Measurements from ENCODE around the gene LEMD1. TPM values are rescaled to one million over a fixed set of nuclear protein-coding genes. Genes with fewer than 3 reads are reported as not detected.

The LEMD1 gene
- total RNA-seq, 2 experiments from 2014 or later = not detected

DNA sequence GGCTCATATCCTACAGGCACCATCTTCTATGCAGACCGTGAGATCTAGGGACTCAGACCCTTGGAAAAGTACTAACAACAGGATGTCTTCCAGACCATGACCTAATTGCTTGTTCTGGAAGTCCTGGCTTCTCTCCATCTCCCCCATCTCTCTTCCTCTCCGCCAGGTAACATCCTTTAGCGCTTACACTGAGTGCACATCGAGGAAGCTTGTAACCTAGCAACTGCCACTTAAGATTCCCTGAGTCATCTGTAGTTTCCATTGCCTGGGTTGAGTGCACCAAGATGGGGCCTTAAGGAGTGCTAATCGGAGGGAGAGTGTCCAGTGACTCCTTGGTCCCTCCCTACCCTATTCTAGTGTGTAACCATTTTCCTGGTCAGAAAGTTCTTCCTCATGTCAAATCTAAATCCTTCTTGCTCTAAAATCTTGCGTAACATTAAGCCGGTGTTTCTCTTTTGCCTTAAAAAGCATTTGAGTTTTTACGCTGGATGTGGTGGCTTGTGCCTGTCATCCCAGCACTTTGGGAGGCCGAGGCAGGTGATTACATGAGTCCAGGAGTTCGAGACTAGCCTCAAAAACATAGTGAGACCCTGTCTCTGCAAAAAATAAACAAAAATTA lies 74.8 kb downstream of the LEMD1 start:
- Mint-ChIP-seq H3K36me3 (ENCODE audit: low read depth) (no peaks in the 10 kb centered on the region), H3K27me3 (peaks cover 55% of the 10 kb centered on the region), H3K4me3 (no peak overlapping the region), H3K4me1 (ENCODE audit: low read depth) (peaks cover 14% of the 10 kb centered on the region), H3K9me3 (no peaks in the 10 kb centered on the region), H3K27ac (no peak overlapping the region)
- H3K4me3 ChIP-seq (ENCODE audit: low read length) = no peak overlapping the region
- DNase-seq (no peak), ATAC-seq (ENCODE audit: poor library complexity) (no peak)
- CTCF ChIA-PET = interaction anchor here (0.7 to 2.5 kb wide), 2 partner anchors 74 to 177 kb away, joined by 3 to 6 read pairs; no protein-coding TSS in a partner anchor
- TF ChIP-seq, protein P1, sequence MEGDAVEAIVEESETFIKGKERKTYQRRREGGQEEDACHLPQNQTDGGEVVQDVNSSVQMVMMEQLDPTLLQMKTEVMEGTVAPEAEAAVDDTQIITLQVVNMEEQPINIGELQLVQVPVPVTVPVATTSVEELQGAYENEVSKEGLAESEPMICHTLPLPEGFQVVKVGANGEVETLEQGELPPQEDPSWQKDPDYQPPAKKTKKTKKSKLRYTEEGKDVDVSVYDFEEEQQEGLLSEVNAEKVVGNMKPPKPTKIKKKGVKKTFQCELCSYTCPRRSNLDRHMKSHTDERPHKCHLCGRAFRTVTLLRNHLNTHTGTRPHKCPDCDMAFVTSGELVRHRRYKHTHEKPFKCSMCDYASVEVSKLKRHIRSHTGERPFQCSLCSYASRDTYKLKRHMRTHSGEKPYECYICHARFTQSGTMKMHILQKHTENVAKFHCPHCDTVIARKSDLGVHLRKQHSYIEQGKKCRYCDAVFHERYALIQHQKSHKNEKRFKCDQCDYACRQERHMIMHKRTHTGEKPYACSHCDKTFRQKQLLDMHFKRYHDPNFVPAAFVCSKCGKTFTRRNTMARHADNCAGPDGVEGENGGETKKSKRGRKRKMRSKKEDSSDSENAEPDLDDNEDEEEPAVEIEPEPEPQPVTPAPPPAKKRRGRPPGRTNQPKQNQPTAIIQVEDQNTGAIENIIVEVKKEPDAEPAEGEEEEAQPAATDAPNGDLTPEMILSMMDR (IDR thresholded peaks at IDR 0.05) = no peak
- no peaks in the 10 kb centered on the region for H3K36me3 ChIP-seq (ENCODE audit: insufficient read depth, low read length)
- H3K9me3 ChIP-seq (ENCODE audit: control insufficient read depth in 1 of 2, insufficient read depth in 1 of 2, low read length in 2 of 2) = peaks cover 0 to 3% of the 10 kb centered on the region in 2 experiments
- peaks cover 19% of the 10 kb centered on the region for H3K4me1 ChIP-seq (ENCODE audit: insufficient read depth, low read length)
- intact Hi-C loops (cut with DNase I, micrococcal nuclease) = loop anchor here in 1 of 2 experiments (10.0 kb wide), 1 partner anchor 308 kb away; no protein-coding TSS in a partner anchor
- peaks cover 30 to 46% of the 10 kb centered on the region in 2 experiments for H3K27me3 ChIP-seq (ENCODE audit: control insufficient read depth in 1 of 2, insufficient read depth in 2 of 2, low read length in 2 of 2)
- H3K27ac ChIP-seq (ENCODE audit: low read depth in 1 of 2, low read length in 2 of 2) = no peak overlapping the region
- POLR2A ChIA-PET = no interaction called here

DNA sequence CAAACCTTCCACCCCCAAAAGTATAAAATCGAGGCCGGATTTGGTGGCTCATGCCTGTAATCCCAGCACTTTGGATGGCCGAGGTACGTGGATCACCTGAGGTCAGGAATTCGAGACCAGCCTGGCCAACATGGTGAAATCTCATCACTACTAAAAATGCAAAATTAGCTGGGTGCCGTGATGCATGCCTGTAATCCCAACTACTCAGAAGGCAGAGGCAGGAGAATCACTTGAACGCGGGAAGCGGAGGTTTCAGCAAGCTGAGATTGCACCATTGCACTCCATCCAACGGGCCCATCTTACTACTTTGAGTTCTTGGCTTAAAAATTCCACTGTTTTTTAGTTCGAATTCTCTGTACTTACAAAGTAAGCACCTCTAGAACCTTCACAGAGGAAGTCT lies 76.1 kb downstream of the LEMD1 start:
- Histone ChIP-seq H3K27me3 (ENCODE audit: control insufficient read depth in 1 of 2, insufficient read depth in 2 of 2, low read length in 2 of 2) (peaks cover 30 to 46% of the 10 kb centered on the region in 2 experiments), H3K27ac (ENCODE audit: low read depth in 1 of 2, low read length in 2 of 2) (no peak overlapping the region), H3K9me3 (ENCODE audit: control insufficient read depth in 1 of 2, insufficient read depth in 1 of 2, low read length in 2 of 2) (peaks cover 0 to 3% of the 10 kb centered on the region in 2 experiments), H3K36me3 (ENCODE audit: insufficient read depth, low read length) (no peaks in the 10 kb centered on the region), H3K4me1 (ENCODE audit: insufficient read depth, low read length) (peaks cover 19% of the 10 kb centered on the region), H3K4me3 (ENCODE audit: low read length) (no peak overlapping the region)
- Mint-ChIP-seq H3K4me1 (ENCODE audit: low read depth) (peaks cover 14% of the 10 kb centered on the region), H3K27ac (no peak overlapping the region), H3K27me3 (peaks cover 56% of the 10 kb centered on the region), H3K9me3 (no peaks in the 10 kb centered on the region), H3K36me3 (ENCODE audit: low read depth) (no peaks in the 10 kb centered on the region), H3K4me3 (no peak overlapping the region)
- TF ChIP-seq, protein P1 (IDR thresholded peaks at IDR 0.05) = no peak
- CTCF ChIA-PET = interaction anchor here (2.5 kb wide), 1 partner anchor 179 kb away, joined by 6 read pairs; no protein-coding TSS in a partner anchor
- intact Hi-C loops (cut with DNase I, micrococcal nuclease) = loop anchor here in 1 of 2 experiments (10.0 kb wide), 1 partner anchor 309 kb away; no protein-coding TSS in a partner anchor
- no peak for ATAC-seq (ENCODE audit: poor library complexity)
- POLR2A ChIA-PET = no interaction called here
- no peak for DNase-seq

DNA sequence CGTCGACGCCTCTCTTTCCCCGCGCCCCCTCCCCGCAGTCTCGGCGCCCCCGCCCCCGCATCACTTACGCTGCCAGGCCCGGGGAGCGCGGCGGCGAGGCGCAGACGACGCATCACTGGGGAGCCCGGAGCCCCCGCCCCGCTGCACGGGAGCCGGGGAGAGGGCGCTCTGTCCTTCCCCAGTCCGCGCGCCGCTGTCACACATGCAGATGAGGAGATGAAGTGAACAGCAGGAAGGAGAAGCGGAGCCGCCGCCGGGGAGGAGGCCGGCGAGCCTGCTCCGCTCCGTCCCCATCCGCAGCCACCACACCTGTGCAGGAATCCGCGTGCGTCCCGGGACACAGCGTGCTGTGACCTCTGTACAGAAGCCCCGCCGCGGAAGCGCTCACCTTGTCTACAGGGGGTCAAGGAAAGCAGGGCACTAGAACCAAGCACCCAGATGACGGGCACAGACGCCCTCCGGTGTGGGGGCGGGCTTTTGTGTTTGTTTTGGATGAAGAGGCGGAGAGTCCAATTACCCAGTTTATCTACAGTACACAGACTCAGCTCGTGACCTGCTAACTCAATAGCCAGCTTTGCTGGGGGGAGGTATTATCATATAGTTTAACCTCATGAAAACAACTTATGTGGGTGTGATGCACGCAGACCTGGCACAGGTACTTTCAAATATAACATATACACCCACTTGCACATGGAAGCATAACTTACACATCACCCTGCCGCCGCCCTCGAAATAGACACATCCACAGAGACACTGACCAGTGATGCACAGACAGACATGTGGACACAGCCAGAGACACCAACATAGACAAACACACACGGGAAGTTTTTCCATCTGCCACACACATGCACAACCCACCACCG lies 77.6 kb downstream of the LEMD1 start:
- Histone ChIP-seq H3K9me3 (ENCODE audit: control insufficient read depth in 1 of 2, insufficient read depth in 1 of 2, low read length in 2 of 2) (peaks cover 0 to 3% of the 10 kb centered on the region in 2 experiments), H3K36me3 (ENCODE audit: insufficient read depth, low read length) (no peaks in the 10 kb centered on the region), H3K27ac (ENCODE audit: low read depth in 1 of 2, low read length in 2 of 2) (no peak overlapping the region), H3K4me1 (ENCODE audit: insufficient read depth, low read length) (peaks cover 19% of the 10 kb centered on the region), H3K27me3 (ENCODE audit: control insufficient read depth in 1 of 2, insufficient read depth in 2 of 2, low read length in 2 of 2) (peaks cover 30 to 46% of the 10 kb centered on the region in 2 experiments), H3K4me3 (ENCODE audit: low read length) (peak overlapping the region; percentile 36)
- POLR2A ChIA-PET = no interaction called here
- Mint-ChIP-seq H3K9me3 (no peaks in the 10 kb centered on the region), H3K4me1 (ENCODE audit: low read depth) (peaks cover 14% of the 10 kb centered on the region), H3K4me3 (peak overlapping the region; percentile 75), H3K27me3 (peaks cover 52% of the 10 kb centered on the region), H3K27ac (no peak overlapping the region), H3K36me3 (ENCODE audit: low read depth) (no peaks in the 10 kb centered on the region)
- intact Hi-C loops (cut with DNase I, micrococcal nuclease) = loop anchor here in 1 of 2 experiments (10.0 kb wide), 1 partner anchor 311 kb away; no protein-coding TSS in a partner anchor
- TF ChIP-seq, protein P1 (IDR thresholded peaks at IDR 0.05) = no peak
- DNase-seq = peak in 12 of 14 experiments; percentile 17 to 69 (median 37)
- CTCF ChIA-PET = interaction anchor here (0.9 to 2.5 kb wide), 3 partner anchors 10 to 180 kb away, joined by 3 to 6 read pairs (median 3); no protein-coding TSS in a partner anchor
- ATAC-seq (ENCODE audit: poor library complexity) = peak; percentile 90

Measured in CD4-positive, alpha-beta T cell (primary cell).